Activated T-cell treated with anti-CD3 and anti-CD28 coated beads, Interleukin-2, amount 50 U/mL, for 48 hours (primary cell): Measurements from ENCODE around the gene KCNE1.
"Not testable (repeated sequence)": the region's sequence is repeated elsewhere in the genome, so short reads cannot be mapped to it uniquely, and the experiment has no call there.

Experiments
- DNase-seq, 2 experiments: peaks; one replicate each; pipeline ENCODE4 v3.0.0-alpha.2; 2020

The KCNE1 gene

GRCh38 chr21:34406676-34407075, 105.3 kb downstream of the KCNE1 start:
- DNase-seq, result not testable (repeated sequence)

- DNase-seq, result not testable (repeated sequence)
Observed at GRCh38 chr21:34406102-34406501, 105.9 kb downstream of the KCNE1 start.

- DNase-seq, result not testable (repeated sequence)
Observed at GRCh38 chr21:34405686-34406085, 106.3 kb downstream of the KCNE1 start.

GRCh38 chr21:34404742-34405141, 107.3 kb downstream of the KCNE1 start:
- not testable (repeated sequence) for DNase-seq

GRCh38 chr21:34400522-34400921, 111.5 kb downstream of the KCNE1 start:
- not testable (repeated sequence) for DNase-seq
